ENCODE results near the gene NABP2. TPM values are rescaled to one million over a fixed set of nuclear protein-coding genes. Genes with fewer than 3 reads are reported as not detected.

NABP2 gene
- polyA plus RNA-seq, 3 donors, result 27.4 to 33.1 (median 28.9) TPM

DNA sequence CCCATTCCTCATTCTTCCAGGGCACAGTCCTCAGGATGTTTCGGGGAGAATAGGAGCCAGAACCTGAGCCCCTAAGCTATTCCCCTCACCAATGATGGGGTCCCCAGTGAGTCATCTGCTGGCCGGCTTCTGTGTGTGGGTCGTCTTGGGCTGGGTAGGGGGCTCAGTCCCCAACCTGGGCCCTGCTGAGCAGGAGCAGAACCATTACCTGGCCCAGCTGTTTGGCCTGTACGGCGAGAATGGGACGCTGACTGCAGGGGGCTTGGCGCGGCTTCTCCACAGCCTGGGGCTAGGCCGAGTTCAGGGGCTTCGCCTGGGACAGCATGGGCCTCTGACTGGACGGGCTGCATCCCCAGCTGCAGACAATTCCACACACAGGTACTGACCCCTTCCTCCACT is 7.0 kb downstream of the NABP2 start:
- no peak for DNase-seq (ENCODE audit: extremely low read depth in 1 of 11, low read depth in 9 of 11, low spot score in 4 of 11)

DNA sequence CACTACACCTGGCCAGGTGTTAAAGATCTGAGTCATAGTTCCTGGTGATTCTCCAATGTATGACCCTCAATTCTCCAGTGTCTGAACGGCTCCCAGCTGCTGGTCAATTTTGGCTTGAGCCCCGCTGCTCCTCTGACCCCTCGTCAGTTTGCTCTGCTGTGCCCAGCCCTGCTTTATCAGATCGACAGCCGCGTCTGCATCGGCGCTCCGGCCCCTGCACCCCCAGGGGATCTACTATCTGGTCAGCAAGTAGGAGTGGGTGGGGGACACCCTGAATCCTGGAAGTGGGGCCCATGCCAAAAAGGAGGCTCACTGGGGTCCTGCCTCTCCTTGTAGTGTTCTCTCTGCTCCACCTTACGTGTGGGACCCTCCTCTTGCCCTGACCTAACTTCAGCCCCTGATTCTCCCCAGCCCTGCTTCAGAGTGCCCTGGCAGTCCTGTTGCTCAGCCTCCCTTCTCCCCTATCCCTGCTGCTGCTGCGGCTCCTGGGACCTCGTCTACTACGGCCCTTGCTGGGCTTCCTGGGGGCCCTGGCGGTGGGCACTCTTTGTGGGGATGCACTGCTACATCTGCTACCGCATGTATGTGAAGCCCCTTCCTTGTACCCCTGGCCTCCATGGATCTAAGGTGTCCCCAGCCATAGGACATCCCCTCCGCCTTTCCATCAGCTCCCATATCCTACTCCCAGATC is 10.7 kb downstream of the NABP2 start:
- DNase-seq (ENCODE audit: extremely low read depth in 1 of 11, low read depth in 9 of 11, low spot score in 4 of 11), result no peak

DNA sequence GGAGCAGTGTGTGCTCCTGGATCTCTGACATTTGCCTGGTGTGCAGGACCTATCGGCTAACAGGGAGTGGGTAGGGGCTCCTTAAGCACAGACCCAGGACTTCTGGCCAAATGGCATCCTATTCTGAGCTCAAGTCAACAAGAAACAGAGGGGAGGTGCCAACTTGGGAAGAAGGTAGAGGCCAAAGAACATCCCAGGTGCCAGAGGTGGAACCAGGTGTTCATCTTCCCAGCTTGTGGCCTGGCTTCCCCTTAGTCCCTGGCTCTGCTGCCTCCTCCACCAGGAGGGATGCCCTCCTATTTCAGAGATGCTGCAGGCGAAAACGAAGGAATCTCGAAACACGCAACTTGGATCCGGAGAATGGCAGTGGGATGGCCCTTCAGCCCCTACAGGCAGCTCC is 11.9 kb downstream of the NABP2 start:
- no peak for DNase-seq (ENCODE audit: extremely low read depth in 1 of 11, low read depth in 9 of 11, low spot score in 4 of 11)

DNA sequence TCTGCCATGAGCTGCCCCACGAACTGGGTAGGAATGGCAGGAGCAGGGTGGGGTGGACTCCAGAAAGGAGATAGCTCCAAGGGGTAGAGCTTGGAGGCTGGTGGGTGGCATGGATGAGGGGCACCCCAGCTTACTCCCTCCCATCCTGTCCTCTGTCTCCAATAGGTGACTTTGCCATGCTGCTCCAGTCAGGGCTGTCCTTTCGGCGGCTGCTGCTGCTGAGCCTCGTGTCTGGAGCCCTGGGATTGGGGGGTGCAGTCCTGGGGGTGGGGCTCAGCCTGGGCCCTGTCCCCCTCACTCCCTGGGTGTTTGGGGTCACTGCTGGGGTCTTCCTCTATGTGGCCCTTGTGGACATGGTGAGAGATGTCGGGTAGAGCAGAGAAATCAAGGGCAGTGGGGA is 12.8 kb downstream of the NABP2 start:
- no peak for DNase-seq (ENCODE audit: extremely low read depth in 1 of 11, low read depth in 9 of 11, low spot score in 4 of 11)

DNA sequence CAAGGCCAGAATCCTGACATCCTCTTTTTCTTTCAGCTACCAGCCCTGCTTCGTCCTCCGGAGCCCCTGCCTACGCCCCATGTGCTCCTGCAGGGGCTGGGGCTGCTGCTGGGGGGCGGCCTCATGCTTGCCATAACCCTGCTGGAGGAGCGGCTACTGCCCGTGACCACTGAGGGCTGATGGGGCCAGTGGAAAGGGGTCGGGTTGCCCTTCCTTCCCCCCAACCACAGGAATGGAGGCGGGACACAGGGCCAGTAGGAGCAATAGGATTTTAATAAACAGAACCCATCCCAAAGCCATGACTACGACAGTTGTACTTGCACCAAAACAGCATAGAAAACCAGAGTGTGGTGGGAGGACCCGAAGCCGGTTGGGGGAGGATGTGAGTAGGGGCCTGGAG is 13.4 kb downstream of the NABP2 start:
- no peak for DNase-seq (ENCODE audit: extremely low read depth in 1 of 11, low read depth in 9 of 11, low spot score in 4 of 11)

DNA sequence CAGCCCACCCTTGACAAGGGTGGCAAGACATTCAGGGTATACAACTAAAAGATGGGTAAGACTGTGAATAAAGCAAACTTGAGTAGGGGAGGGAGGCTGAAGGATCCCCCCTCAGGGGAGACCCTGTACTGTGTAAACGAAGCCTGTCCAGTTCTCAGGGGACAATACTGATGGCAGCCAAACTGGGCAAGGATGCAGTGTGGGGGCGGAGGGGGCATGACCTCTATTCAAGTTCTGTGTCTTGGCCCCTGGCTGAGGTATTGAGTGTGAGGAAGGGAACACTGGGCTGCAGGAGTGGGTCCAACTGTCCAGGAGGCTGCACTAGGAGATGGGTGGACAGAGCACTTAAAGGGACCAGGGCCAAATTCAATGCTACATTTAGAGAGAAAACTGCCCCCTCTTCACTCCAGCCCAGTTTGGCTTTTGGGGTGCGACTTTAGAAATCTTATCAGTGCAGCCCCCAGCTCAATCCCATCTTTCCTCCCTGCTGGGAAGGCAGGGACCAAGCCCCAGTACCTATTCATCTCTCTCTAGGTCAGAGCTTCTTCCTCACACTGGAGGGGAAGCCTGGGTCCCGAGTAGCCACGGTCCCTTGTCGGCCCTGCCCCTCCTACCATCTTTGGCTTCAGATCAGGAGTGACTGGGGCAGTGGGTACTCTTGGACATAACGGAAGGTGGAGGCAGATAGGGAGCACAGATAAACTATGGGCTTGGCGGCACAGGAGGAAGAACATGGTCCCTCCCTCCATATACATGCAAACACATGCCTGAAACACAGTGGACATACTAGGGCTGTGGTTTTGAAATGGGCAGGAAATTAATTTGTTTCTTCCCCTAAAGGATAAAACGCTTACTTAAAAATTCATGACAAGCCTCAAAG is 17.5 kb downstream of the NABP2 start:
- DNase-seq (ENCODE audit: extremely low read depth in 1 of 11, low read depth in 9 of 11, low spot score in 4 of 11), result no peak

DNA sequence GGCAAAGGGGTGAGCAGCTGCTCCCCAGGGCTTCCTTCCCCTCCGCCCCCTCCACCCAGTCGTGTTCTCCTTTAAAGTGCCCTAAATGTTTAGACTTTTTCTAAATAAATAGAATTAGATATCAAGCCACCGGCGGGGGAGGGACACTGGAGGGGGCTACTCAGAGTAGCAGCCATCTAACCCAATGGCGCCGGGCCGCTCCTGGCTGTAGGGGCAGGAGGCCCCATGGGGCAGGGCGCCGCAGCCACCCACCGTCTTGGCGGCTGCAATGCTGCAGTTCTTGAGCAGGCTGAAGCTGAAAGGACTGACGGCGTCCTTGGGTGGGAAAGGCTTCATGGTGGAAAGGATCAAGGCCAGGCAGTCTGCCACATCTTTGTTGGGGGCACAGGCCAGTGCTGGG is 18.8 kb downstream of the NABP2 start:
- DNase-seq (ENCODE audit: extremely low read depth in 1 of 11, low read depth in 9 of 11, low spot score in 4 of 11), result no peak

DNA sequence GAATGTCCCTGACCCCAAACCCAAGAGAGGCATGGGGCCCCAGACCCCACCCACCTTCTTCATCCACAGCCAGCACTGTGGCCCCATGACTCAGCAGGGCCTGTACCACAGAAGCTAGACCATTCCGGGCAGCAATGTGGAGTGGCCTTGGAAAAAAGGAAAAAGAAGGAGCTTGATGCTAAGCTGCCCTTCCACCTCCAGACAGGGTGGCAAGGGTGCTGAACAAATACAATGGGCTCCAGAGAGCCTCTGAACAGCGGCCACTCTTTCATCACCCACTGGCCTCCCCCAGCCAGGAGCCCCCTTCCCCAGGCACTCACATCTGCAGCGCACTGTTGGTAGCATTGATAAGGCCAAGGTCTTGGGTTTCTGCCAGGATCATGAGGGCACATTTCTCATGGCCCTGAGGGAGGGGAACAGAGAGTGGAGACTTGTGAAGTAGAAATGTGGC is 19.6 kb downstream of the NABP2 start:
- DNase-seq (ENCODE audit: extremely low read depth in 1 of 11, low read depth in 9 of 11, low spot score in 4 of 11), result no peak

DNA sequence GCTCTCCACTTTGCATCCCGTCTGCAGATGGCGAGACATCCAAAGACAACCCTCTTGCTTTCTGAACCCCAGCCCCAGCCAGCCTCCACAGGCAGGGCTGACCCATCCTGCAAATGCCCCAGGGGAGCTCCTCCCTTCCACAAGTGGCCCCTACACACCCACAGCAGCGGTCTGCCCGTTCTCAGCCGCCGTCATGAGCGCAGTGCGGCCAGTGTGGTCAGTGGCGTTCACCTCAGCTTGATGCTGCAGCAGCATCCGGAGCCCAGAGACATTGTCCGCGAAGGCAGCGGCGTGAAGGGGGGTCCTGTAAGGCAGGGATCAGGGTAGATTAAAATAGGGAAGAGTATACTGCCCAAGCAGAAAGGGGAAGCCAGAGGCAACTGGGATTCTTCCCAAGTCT is 20.4 kb downstream of the NABP2 start:
- no peak for DNase-seq (ENCODE audit: extremely low read depth in 1 of 11, low read depth in 9 of 11, low spot score in 4 of 11)

DNA sequence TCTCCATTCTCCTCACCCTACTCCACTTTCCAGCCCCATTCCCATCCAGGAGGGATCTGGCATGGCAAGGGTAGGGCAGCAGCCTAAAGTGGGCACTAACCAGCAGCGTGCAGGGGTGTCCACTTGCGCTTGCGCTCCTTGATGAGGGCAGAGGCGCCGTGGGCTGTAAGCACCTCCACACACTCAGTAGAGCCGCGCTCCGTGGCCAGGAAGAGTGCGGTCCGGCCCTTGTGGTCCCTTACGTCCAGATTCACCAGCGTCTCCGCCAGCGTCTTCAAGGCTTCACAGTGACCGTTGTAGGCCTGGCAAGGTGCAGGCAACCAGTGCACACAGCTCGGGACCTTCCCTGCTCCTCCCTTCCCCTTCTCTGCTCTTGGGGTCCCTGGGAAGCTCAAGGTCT is 23.8 kb downstream of the NABP2 start:
- no peak for DNase-seq (ENCODE audit: extremely low read depth in 1 of 11, low read depth in 9 of 11, low spot score in 4 of 11)

DNA sequence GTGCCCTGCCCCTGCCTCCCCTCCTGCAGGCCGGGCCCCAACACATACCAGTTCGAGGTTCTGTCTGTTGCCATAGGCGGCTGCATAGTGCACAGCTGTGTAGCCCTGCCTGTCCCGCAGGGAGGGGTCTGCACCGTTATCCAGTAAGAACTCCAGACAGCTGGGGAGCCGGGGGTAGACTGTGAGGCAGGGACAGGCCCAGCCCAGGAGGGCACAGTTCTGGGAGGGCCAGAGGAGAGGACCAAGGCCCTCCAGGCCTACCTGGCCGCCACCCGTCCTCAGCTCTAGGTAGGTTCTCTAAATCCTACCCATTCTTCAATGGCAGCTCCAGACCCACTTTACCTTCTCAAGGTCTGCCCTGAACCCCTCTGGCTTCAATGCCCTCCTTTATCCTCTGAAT is 24.6 kb downstream of the NABP2 start:
- DNase-seq (ENCODE audit: extremely low read depth in 1 of 11, low read depth in 9 of 11, low spot score in 4 of 11), result no peak

DNA sequence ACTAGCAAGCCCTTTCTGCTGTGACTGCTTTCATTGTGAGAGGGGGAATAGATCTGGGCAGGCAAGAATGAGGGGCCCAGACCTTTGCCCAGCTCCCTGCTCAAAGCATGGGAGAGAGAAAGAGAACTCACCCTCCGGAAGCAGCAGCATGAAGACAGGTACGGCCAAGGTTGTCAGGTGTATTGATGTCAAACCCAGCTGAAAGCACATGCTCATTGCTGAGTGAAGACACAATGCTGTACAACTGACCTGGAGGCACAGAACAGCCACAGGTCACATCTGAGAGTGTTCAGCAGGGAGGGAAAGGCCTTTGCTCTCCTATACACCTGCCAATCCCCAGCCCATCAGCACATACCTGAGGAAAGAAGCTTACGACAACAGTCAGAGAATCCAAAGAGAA is 28.5 kb downstream of the NABP2 start:
- DNase-seq (ENCODE audit: extremely low read depth in 1 of 11, low read depth in 9 of 11, low spot score in 4 of 11), result no peak

DNA sequence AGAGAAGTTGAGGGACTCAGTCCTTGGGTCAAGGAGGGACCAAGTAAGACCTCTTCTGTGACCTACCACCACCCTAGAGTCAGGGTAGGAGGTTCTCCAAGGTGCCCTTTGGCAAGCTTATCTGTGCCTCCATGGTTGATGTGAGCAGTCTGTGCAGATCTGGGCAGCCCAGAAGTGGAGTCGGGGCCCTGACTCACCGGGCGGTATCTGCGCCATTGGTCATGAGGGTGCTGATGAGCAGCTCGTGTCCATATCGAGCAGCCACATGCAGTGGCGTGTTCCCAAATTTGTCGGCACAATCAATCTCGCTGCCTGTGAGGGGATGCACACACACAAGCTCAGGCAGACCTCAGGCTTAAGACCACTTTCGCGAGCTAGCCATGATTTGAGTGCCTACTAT is 28.9 kb downstream of the NABP2 start:
- DNase-seq (ENCODE audit: extremely low read depth in 1 of 11, low read depth in 9 of 11, low spot score in 4 of 11), result no peak

DNA sequence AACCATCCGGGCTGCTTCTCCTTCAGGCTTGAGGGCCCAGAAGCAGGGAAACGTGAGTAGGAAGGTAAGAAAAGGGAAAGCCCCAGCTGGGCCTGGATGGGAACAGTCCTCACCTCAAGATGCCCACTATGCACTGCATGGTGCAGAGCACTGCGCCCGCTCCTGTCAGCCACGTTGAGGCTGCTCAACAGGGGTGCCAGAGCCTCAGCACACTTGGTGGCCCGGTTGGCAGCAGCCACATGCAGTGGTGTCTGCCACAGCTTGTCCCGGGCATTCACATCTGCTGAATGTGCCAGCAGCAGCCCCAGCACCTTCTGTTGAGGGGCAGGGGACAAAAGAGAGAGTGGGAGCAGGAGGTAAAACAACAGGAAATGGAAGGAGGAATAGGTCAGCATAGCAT is 31.5 kb downstream of the NABP2 start:
- no peak for DNase-seq (ENCODE audit: extremely low read depth in 1 of 11, low read depth in 9 of 11, low spot score in 4 of 11)

DNA sequence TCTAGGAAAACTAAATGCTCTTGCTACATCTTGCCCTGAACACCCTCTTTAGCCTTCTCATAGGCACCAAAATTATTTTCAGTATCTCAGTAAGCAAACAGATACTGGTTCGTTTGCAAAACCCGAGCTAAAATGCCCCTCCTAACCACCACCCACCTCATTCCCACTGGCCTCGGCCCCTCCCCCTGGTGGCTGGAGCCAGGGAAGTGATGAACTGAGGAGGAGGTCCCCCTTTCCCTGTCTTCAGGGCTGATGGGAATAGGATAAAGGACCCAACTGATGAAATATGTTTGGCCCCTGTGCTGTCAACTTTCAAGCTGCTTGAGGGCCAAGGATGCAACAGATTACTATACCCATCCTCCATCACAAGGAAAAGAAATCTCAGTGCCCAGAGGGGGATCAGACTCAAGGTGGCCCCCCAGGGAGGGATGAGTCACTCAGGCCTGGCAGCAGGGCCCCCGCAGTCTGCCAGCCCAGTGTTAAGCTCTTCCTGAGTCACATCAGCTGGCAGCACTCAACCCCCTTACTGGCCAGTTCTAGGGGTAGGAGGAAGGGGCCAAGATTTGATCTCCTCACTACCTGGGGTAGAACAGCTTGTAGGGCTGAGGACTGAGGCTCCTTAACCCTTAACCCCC is 32.3 kb downstream of the NABP2 start:
- no peak for DNase-seq (ENCODE audit: extremely low read depth in 1 of 11, low read depth in 9 of 11, low spot score in 4 of 11)

DNA sequence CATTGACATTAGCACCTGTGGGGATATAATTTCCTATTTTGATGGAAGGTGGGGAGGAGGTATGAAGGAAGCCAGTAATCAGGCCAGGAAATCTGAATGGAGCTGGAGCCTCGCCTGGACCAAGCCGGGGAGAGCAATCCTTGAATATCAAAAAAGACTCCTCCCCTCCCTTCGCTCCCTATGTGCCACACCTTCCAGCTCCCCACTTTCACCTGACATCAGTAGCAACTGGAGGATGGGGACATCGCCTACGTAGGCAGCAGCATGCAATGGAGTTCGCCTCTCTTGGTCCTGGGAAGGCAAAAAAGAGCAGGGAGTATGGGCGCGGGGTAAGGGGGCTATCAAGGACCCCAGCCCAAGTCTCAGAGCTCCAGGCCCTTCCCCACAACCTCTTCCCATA is 32.9 kb downstream of the NABP2 start:
- DNase-seq (ENCODE audit: extremely low read depth in 1 of 11, low read depth in 9 of 11, low spot score in 4 of 11), result no peak

DNA sequence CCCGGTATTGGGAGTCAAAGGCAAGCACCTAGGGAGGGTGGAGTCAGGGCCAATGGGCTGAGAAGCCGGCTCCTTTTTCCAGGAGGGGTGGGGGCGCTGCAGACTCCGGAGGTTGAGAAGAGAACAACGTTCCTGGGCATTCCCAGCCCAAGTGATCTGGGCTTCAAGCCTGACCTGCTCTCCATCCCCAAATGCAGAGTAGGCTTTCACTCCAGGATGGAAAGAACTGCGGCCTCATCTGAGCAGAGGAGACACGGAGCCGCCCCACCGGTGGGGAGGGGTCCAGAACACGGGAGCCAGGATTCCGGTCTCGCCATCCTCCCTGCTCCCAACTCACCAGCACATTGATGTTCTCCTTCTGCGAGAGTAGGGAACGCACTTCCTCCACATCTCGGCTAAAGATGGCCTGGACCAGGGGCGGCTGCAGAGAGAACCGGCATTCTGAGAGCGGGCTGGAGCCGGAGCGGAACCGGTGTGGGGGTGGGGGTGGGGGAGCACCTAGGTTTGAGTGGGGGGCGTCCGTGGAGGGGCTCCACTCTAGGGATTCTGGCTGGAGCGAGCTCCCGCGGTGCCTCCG is 33.4 kb downstream of the NABP2 start:
- peak in 1 of 11 donors; percentile 30 for DNase-seq (ENCODE audit: extremely low read depth in 1 of 11, low read depth in 9 of 11, low spot score in 4 of 11)

DNA sequence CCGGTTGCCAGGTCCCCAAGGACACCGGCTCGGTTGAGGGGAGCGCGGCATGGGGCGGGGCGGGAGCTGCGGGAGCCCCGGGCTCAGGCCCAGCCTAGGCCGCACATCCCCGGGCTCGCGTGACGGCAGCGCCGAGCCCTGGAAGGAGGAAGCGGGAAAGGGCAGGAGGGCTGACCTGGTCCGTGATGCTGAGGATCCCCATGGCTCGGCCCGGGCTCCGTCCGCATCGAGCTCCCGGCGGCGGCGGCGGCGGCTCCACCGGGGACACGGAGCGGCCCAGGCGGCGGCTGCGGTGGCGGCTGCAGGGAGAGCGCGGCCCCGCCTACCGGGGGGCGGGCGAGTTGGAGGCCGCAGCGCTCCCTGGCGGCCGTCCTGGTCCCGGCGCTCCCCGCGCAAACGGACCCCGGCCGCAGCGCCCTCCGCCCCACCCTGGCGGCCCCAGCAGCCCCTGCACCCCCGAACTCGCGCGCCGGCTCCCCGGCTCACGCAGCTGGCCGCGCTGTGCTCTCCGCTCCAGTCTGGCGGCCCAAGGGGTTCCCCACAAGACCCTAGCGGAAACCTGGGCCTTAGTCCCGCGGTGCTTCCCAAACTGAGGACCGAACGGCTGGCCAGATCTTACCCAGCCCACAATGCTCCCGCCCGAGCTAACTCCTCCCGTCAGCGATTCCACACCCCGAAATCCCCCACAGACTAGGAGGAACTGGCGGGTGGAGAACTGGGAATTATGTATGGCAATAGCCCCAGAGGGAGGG is 34.1 kb downstream of the NABP2 start, which contains the start of gene ANKRD52:
ANKRD52 (minus strand) TSS at position 317 of the 752 bp plus-strand sequence; CDS start at position 202, 115 bp downstream.
- peak in 10 of 11 donors; percentile 58 to 85 (median 72) for DNase-seq (ENCODE audit: extremely low read depth in 1 of 11, low read depth in 9 of 11, low spot score in 4 of 11)

DNA sequence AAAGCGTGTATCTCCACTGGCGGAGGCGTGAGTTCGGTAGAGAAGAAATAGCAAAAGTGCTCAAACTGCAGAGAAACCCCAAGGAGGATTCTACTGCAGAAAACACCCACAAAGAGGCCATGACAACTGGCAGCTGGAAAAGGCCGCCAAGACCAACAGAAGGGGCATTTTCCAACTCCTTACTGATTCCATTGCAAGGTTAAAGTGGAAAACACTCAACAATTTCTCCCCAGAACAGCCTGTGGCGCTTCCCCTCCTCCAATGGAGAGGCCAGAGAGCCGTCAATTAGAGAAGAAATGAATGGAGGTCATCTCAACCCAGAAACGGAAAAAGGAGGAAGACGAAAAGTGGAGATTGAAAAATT is 34.7 kb downstream of the NABP2 start:
- no peak for DNase-seq (ENCODE audit: extremely low read depth in 1 of 11, low read depth in 9 of 11, low spot score in 4 of 11)
